Measurements from ENCODE around the gene KIF14.

DNA sequence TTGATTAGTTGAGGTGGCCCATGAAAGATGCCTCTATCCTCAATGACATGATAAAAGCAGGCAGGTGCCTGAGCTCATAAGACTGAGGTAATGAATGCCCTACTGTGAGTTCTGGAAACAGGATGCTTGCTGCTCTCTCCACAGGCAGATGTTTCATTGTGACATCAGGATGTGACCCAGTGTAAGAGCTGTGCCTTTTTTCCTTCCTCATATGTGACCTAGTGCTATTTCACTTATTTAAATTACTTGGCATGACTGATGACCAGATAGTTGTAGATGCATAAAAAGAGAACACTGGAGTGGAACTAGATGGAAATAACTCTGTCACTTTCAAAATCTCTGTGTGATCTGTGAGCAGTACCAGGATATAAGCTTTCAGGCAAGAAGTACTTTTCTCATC is 31.9 kb downstream of the KIF14 start:
- TF ChIP-seq POLR2A (IDR thresholded peaks at IDR 0.05), result no peak
- no peak for TF ChIP-seq POLR2AphosphoS5 (IDR thresholded peaks at IDR 0.05)
- no peak for TF ChIP-seq CTCF (IDR thresholded peaks at IDR 0.05)
- no peak for TF ChIP-seq EP300 (IDR thresholded peaks at IDR 0.05)

All from sigmoid colon (tissue), 4 donors.